ENCODE results near the gene INPP5F.

GRCh38 chr10:119691726-119692125, 34.1 kb upstream of the INPP5F start:
- TF ChIP-seq CTCF (optimal IDR thresholded peaks at IDR 0.05 in 1 of 3, IDR thresholded peaks at IDR 0.05 in 1 of 3, conservative IDR thresholded peaks at IDR 0.05 in 1 of 3; ENCODE audit: extremely low read depth in 1 of 3, insufficient read depth in 2 of 3, low read length in 3 of 3) (no peak), EZH2 (IDR thresholded peaks at IDR 0.05; ENCODE audit: low read length) (no peak)
